ENCODE data around the gene GNAL. TPM values are rescaled to one million over a fixed set of nuclear protein-coding genes. Genes with fewer than 3 reads are reported as not detected.

Gene GNAL
- total and polyA plus RNA-seq, 2 of the 4 experiments (the other 2 are of a cell fraction) = 0.15 to 0.36 TPM

DNA sequence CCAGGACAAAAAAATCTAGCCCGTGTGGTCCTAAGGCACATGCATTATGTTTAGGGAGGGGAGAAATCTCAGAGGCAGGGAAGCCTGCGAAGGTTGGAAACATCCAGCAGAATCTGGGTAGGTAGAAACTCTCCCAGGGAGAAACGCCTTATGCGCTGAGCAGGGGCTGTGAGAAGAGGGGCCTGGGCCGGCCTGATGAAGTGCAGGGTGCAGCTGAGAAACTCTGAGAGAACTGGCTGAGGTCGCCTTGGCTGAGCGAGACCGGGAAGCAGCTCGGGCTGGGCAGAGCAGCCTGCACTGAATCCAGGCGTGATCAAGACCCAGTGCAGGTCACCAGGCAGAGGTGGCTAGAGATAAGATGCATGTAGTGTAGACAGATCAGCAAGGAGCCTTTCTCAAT, 177.3 kb downstream of the GNAL start:
- ChIA-PET CTCF (no interaction called here), POLR2A (ENCODE audit: unreplicated experiment) (no interaction called here)
- Histone ChIP-seq H3K56ac (ENCODE audit: extremely low read depth, insufficient read depth, low read length) (no peak overlapping the region), H3K9me3 (ENCODE audit: control insufficient read depth, insufficient read depth, low read length) (no peaks in the 10 kb centered on the region), H4K20me1 (ENCODE audit: insufficient read depth, low read length) (no peaks in the 10 kb centered on the region), H2BK5ac (ENCODE audit: low read depth, low read length, poor library complexity, severe bottlenecking) (no peak overlapping the region), H2BK20ac (ENCODE audit: low read depth, low read length) (no peak overlapping the region), H3K23ac (ENCODE audit: low read depth, low read length) (no peak overlapping the region), H3K4ac (ENCODE audit: low read depth, low read length) (no peak overlapping the region), H3K36me3 (ENCODE audit: control insufficient read depth, insufficient read depth, low read length) (no peaks in the 10 kb centered on the region), H3K4me2 (ENCODE audit: low read depth, low read length) (no peak overlapping the region), H3K27me3 (ENCODE audit: control insufficient read depth, insufficient read depth, low read length) (no peaks in the 10 kb centered on the region), H2AFZ (replicated peaks; ENCODE audit: low read length, poor library complexity) (no peak overlapping the region), H2AK5ac (ENCODE audit: low read depth, low read length) (no peak overlapping the region), H3K4me3 (ENCODE audit: insufficient read depth, low read depth, low read length) (no peak overlapping the region), H2BK120ac (ENCODE audit: low read depth, low read length) (no peak overlapping the region), H4K5ac (ENCODE audit: low read depth, low read length) (no peak overlapping the region), H3K27ac (ENCODE audit: insufficient read depth, low read length) (no peak overlapping the region), H4K91ac (ENCODE audit: insufficient read depth, low read depth, low read length) (no peak overlapping the region), H2BK15ac (ENCODE audit: low read depth, low read length) (no peak overlapping the region), H3K4me1 (ENCODE audit: control insufficient read depth, insufficient read depth, low read length) (peaks cover 2% of the 10 kb centered on the region; the same call in 1 of the 2 replicates), H3K14ac (replicated peaks; ENCODE audit: low read depth, low read length) (no peak overlapping the region), H3K9me1 (ENCODE audit: insufficient read depth, low read length) (no peaks in the 10 kb centered on the region; the same call in 1 of the 2 replicates), H4K8ac (ENCODE audit: low read depth in 2 of 2, low read length in 2 of 2) (no peak overlapping the region), H3K79me1 (ENCODE audit: low read depth in 1 of 2, low read length in 2 of 2) (no peaks in the 10 kb centered on the region), H3K18ac (ENCODE audit: low read depth, low read length) (no peak overlapping the region), H2AK9ac (replicated peaks; ENCODE audit: low read depth, low read length, poor library complexity) (no peak overlapping the region), H3K9ac (ENCODE audit: low read depth, low read length) (no peak overlapping the region)
- WGBS, 2 experiments (ENCODE audit: extremely low coverage in 2 of 2, insufficient read length in 1 of 2) = 80% methylated on average over 3 of the region's 10 CpGs; no CpG with 5 or more reads in 1 of the 2 experiments
- no peak for ATAC-seq (ENCODE audit: low read depth)
- BruUV-seq (replicated peaks) = no TSS peak
- in situ Hi-C loops (cut with MboI; ENCODE audit: low sequenced_read_pairs) = no loop called here
- dilution Hi-C loops (cut with HindIII; ENCODE audit: low sequenced_read_pairs, unreplicated experiment) = no loop called here
- DNase-seq = no peak
- intact Hi-C loops (cut with micrococcal nuclease) = no loop called here
- no peak for TF ChIP-seq NFE2L2 (IDR thresholded peaks at IDR 0.05; ENCODE audit: low read depth, low read length)
- TF ChIP-seq CEBPB (IDR thresholded peaks at IDR 0.05; ENCODE audit: low read depth, low read length) = no peak
- TF ChIP-seq MAFK (IDR thresholded peaks at IDR 0.05; ENCODE audit: low read depth, low read length) = no peak
- no peak for TF ChIP-seq BHLHE40 (IDR thresholded peaks at IDR 0.05; ENCODE audit: low read depth, low read length)
- TF ChIP-seq, protein P1, sequence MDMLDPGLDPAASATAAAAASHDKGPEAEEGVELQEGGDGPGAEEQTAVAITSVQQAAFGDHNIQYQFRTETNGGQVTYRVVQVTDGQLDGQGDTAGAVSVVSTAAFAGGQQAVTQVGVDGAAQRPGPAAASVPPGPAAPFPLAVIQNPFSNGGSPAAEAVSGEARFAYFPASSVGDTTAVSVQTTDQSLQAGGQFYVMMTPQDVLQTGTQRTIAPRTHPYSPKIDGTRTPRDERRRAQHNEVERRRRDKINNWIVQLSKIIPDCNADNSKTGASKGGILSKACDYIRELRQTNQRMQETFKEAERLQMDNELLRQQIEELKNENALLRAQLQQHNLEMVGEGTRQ (IDR thresholded peaks at IDR 0.05; ENCODE audit: low read depth, low read length) = no peak
- no peak for TF ChIP-seq FOS (IDR thresholded peaks at IDR 0.05; ENCODE audit: low read depth, low read length)
- TF ChIP-seq, protein P2, sequence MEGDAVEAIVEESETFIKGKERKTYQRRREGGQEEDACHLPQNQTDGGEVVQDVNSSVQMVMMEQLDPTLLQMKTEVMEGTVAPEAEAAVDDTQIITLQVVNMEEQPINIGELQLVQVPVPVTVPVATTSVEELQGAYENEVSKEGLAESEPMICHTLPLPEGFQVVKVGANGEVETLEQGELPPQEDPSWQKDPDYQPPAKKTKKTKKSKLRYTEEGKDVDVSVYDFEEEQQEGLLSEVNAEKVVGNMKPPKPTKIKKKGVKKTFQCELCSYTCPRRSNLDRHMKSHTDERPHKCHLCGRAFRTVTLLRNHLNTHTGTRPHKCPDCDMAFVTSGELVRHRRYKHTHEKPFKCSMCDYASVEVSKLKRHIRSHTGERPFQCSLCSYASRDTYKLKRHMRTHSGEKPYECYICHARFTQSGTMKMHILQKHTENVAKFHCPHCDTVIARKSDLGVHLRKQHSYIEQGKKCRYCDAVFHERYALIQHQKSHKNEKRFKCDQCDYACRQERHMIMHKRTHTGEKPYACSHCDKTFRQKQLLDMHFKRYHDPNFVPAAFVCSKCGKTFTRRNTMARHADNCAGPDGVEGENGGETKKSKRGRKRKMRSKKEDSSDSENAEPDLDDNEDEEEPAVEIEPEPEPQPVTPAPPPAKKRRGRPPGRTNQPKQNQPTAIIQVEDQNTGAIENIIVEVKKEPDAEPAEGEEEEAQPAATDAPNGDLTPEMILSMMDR (conservative IDR thresholded peaks at IDR 0.05; ENCODE audit: low read depth, low read length) = no peak
- TF ChIP-seq, protein P3, sequence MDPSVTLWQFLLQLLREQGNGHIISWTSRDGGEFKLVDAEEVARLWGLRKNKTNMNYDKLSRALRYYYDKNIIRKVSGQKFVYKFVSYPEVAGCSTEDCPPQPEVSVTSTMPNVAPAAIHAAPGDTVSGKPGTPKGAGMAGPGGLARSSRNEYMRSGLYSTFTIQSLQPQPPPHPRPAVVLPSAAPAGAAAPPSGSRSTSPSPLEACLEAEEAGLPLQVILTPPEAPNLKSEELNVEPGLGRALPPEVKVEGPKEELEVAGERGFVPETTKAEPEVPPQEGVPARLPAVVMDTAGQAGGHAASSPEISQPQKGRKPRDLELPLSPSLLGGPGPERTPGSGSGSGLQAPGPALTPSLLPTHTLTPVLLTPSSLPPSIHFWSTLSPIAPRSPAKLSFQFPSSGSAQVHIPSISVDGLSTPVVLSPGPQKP (IDR thresholded peaks at IDR 0.05; ENCODE audit: borderline replicate concordance, low read depth, low read length) = no peak
- TF ChIP-seq CHD1 (IDR thresholded peaks at IDR 0.05; ENCODE audit: low read depth, low read length) = no peak
- TF ChIP-seq MAZ (IDR thresholded peaks at IDR 0.05; ENCODE audit: borderline replicate concordance, low read depth, low read length) = no peak
- no peak for TF ChIP-seq MXI1 (IDR thresholded peaks at IDR 0.05; ENCODE audit: borderline replicate concordance, low read depth, low read length)
- TF ChIP-seq RCOR1 (IDR thresholded peaks at IDR 0.05; ENCODE audit: insufficient replicate concordance, low read length) = no peak
- no peak for TF ChIP-seq RAD21 (IDR thresholded peaks at IDR 0.05; ENCODE audit: low read length)
- TF ChIP-seq SMC3 (IDR thresholded peaks at IDR 0.05; ENCODE audit: low read depth, low read length) = no peak
- TF ChIP-seq RFX5 (IDR thresholded peaks at IDR 0.05; ENCODE audit: low read depth, low read length) = no peak
- TF ChIP-seq POLR2A (IDR thresholded peaks at IDR 0.05; ENCODE audit: low read depth, low read length) = no peak
